ENCODE measurements around the gene OSBPL2.

DNA sequence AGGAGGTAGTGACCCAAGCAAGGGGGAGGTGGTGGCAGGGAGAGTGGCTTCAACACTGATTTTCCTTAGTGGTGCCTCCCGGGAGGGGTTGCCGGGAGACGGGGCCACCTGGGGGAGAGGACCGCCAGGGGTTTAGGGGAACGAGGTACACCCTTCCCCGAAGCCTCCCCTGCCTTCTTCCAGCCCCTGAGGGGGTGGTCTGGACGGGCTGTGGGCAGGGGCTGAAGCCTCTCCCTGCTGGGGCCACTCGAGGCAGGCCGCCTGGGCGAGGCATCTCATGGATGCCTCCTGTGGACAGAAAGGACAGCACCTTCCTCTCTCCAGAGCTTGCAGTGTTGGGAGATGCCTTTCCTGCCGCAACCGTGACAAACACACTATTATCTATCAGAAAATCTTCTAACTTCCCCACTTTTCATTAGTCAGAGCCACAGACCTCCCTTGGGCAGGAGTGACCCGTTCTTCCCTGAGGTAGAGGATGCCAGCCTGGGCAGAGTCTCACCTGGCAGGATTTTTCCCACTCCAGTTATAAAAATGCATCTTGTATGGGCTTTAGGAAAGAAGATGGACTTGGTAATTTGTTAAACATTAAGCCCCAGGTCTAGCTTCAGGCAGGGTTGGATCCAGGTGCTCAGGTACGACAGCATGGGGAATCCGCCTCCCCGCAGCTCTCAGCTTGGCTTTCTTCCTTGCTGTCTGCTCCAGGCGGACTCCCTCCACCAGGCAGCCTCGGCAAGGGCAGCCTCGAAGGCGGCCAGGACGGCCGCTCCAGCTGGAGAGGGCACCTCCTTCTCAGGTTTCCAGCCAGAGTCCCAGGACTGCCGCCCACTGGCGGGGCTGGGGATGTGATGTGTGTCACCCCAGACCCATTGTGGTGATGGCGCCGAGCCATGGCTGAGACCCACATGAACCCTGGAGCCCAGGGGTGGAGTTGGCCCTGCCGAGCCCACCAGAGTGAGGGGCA, 29.2 kb upstream of the OSBPL2 start:
- TF ChIP-seq POLR2AphosphoS5 (IDR thresholded peaks at IDR 0.05; ENCODE audit: borderline replicate concordance, low read depth, low read length): no peak
- TF ChIP-seq EZH2 (IDR thresholded peaks at IDR 0.05): no peak
